Psoas muscle (tissue), 8 donors: ENCODE data around the gene IDS. TPM values are rescaled to one million over a fixed set of nuclear protein-coding genes. Genes with fewer than 3 reads are reported as not detected.
A peak's percentile ranks its signal among the peaks of the same experiment; 100 is the strongest.

ENCODE experiments used
- ATAC-seq, 4 donors: fragments of 200-7000 bp; cut with Tn5 transposase; one replicate each; pipeline ENCODE4 v1.9.1; 2020; ENCODE audit warnings: moderate library complexity in 3 of 4, mild to moderate bottlenecking in 2 of 4
- DNase-seq, 2 donors: peaks; one replicate each; pipeline ENCODE4 v3.0.0-alpha.2; 2020
- H3K27ac ChIP-seq: fragments of 200-600 bp; one replicate; pipeline ENCODE4 v1.8.0; 2022
- H3K27me3 ChIP-seq, 3 donors: fragments of 200-600 bp in 1 of 3; one replicate each; pipeline versions ENCODE4 v1.6.1 to v1.8.0; 2013 to 2022; ENCODE audit warnings: low read length in 2 of 3, mild to moderate bottlenecking in 2 of 3, moderate library complexity in 1 of 3; ENCODE audit not compliant: insufficient read depth in 3 of 3
- H3K36me3 ChIP-seq, 2 donors: fragments of 200-600 bp in 1 of 2; one replicate each; pipeline versions ENCODE4 v1.6.1 to v1.8.0; 2013 to 2022; ENCODE audit warnings: low read depth in 1 of 2, mild to moderate bottlenecking in 1 of 2, moderate library complexity in 1 of 2; ENCODE audit not compliant: insufficient read depth in 1 of 2
- H3K4me1 ChIP-seq: fragments of 200-600 bp; one replicate; pipeline ENCODE4 v1.8.0; 2022
- H3K4me3 ChIP-seq: fragments of 200-600 bp; one replicate; pipeline ENCODE4 v1.8.0; 2022; ENCODE audit warnings: mild to moderate bottlenecking
- H3K9me3 ChIP-seq: fragments of 200-600 bp; one replicate; pipeline ENCODE4 v1.8.0; 2022
- WGBS, 3 donors: extraction: QIAGEN DNeasy Blood & Tissue Kit; methylation state at CpG; one replicate each; pipeline versions ENCODE4 v1.1.6 to v1.1.7; 2013; 5-methylcytosine and 5-hydroxymethylcytosine counted together
- intact Hi-C, 2 donors: fragments of 100-400 bp; cut with DNase I; formaldehyde crosslinking; loops; one replicate each; pipeline versions ENCODE4 v1.11.0 to v1.14.2; 2022
- polyA plus RNA-seq, 3 donors: library from polyadenylated mRNA; stranded (reverse); fragments of 200-250 nt; gene quantifications; one replicate each; pipeline ENCODE4 v1.2.3, GENCODE V29; 2013
- total RNA-seq, 4 donors: library from RNA; stranded (reverse); fragmentation: NEBNext Ultra II Directional in 2 of 4; extraction: Animal tissue kit (Norgen Biotek cat#: 25700) in 2 of 4; gene quantifications; one replicate each; pipeline versions ENCODE4 v1.2.1 to v1.2.4, GENCODE V29; 2021 to 2023
- TF ChIP-seq, protein P1 (sequence below): fragments of 200-600 bp; IDR thresholded peaks from one replicate; pipeline ENCODE4 v1.8.0; 2022; ENCODE audit warnings: antibody characterized with exemption
- donor health status: healthy with polysubstance abuse.
- donor health status: DM: no; HTN: no; CAD: no; lungs with moderate emphysema.
- donor health status: Bipolar disorder and iron deficiency.
- donor health status: healthy.
- donor health status: DM: yes; HTN: yes; CAD: no.
- donor health status: DM: no; HTN: no; CAD: no.
- donor health status: DM: no; HTN: no; CAD: no.
- donor health status: DM: yes; HTN: yes; CAD: no.

The IDS gene
- total and polyA plus RNA-seq, 7 donors, result 11.8 to 37.6 (median 31.2) TPM

DNA sequence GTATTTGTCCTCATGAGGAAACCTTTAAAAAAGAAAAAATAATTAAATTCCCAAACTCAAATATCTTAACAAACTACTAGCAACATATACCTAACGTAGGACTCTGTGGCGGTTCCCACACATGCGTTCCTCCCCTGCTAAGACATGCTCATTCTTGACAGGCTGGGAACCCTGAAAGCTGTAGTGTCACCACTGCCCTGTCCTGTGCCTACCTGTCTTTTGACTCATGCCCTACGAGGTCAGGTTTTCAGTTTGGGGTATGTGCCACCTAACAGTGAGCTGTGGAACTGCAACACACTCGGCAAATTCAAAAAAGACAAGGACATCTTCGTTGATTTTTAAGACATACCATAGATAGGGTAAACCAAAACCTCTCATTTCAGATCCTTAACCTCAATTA is 17.8 kb downstream of the IDS start:
- intact Hi-C loops, result no loop called here
- DNase-seq (no peak), ATAC-seq (peak; percentile 49 to 67 (median 52))
- TF ChIP-seq, protein P1, sequence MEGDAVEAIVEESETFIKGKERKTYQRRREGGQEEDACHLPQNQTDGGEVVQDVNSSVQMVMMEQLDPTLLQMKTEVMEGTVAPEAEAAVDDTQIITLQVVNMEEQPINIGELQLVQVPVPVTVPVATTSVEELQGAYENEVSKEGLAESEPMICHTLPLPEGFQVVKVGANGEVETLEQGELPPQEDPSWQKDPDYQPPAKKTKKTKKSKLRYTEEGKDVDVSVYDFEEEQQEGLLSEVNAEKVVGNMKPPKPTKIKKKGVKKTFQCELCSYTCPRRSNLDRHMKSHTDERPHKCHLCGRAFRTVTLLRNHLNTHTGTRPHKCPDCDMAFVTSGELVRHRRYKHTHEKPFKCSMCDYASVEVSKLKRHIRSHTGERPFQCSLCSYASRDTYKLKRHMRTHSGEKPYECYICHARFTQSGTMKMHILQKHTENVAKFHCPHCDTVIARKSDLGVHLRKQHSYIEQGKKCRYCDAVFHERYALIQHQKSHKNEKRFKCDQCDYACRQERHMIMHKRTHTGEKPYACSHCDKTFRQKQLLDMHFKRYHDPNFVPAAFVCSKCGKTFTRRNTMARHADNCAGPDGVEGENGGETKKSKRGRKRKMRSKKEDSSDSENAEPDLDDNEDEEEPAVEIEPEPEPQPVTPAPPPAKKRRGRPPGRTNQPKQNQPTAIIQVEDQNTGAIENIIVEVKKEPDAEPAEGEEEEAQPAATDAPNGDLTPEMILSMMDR, result no peak
- WGBS, 3 donors, result 68 to 94% (median 86%) methylated on average over 6 of the region's 6 CpGs
- Histone ChIP-seq H3K27me3 (no peaks in the 10 kb centered on the region), H3K27ac (no peak overlapping the region), H3K9me3 (no peaks in the 10 kb centered on the region), H3K36me3 (peaks cover 0 to 67% of the 10 kb centered on the region in 2 donors), H3K4me1 (no peaks in the 10 kb centered on the region), H3K4me3 (no peak overlapping the region)

DNA sequence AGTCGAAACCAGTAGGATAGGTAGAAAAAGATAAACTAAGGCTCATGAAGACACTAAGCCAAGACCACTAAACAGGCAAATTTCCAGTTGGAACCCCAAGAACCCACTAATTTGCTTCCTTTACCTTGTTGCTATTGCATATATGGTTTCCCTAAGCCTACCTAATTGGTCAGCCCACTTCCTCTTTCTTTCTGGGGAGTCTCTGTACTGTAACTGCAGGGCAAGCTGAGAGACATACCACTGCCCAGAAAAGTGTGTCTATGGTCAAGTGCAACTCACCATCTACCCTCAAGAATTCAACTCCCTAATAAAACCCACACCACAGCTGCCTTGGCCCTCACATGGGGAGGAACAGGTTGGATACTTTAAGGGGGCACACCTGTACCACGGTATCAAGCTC is 28.6 kb downstream of the IDS start:
- TF ChIP-seq, protein P1, result no peak
- Histone ChIP-seq H3K27me3 (no peaks in the 10 kb centered on the region), H3K4me1 (no peaks in the 10 kb centered on the region), H3K4me3 (no peak overlapping the region), H3K36me3 (peaks cover 0 to 7% of the 10 kb centered on the region in 2 donors), H3K9me3 (no peaks in the 10 kb centered on the region), H3K27ac (no peak overlapping the region)
- intact Hi-C loops, result loop anchor here (10.0 kb wide), 2 partner anchors 1342 to 1432 kb away; no protein-coding TSS in a partner anchor
- 65 to 97% (median 93%) methylated on average over 2 of the region's 2 CpGs for WGBS, 3 donors
- ATAC-seq (no peak), DNase-seq (no peak)

DNA sequence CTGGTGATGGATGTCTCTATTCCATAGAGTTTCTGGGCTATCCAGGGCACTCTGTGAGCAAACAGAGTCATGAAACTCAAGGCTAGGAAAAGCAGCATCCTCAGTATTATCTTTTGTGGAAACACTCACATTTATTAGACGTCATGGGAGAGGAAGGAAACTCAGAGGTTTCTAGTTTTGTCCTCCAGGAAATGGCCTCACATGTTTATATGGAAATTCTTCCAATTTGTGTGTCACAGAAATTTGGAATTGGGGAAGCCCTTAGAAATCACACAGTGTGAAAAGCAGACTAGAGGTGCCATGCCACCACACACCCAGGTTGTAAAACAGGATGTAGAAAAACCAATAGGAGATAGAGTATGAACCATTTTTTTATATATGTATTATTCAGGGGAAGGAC is 31.1 kb downstream of the IDS start:
- TF ChIP-seq, protein P1, result no peak
- intact Hi-C loops, result loop anchor here (5.0 to 10.0 kb wide), 3 partner anchors 1339 to 1429 kb away; no protein-coding TSS in a partner anchor
- WGBS, 3 donors, result 23 to 86% (median 35%) methylated on average over 1 of the region's 1 CpG

DNA sequence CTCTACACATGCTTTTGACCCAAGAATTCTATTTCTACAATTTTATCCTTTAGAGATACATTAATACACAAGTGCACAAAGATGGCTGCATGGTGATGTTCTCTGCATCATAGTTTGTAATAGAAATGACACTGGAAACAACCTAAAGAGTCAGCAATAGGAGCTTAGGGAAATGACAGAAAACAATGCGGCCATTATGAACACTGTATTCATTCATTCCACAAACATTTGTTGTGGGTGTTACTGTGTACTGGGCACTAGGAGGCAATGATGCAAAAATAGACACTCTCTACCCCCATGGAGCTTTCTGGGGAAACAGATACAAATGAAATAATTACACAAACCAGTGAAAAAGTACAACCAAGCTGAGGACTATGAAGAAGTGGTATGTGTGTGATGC is 32.0 kb downstream of the IDS start:
- Histone ChIP-seq H3K9me3 (no peaks in the 10 kb centered on the region), H3K4me1 (no peaks in the 10 kb centered on the region), H3K36me3 (no peaks in the 10 kb centered on the region), H3K27me3 (no peaks in the 10 kb centered on the region), H3K27ac (no peak overlapping the region), H3K4me3 (no peak overlapping the region)
- WGBS, 3 donors, result 68 to 93% (median 73%) methylated on average over 1 of the region's 1 CpG
- TF ChIP-seq, protein P1, result no peak
- DNase-seq (no peak), ATAC-seq (no peak)
- intact Hi-C loops, result loop anchor here (5.0 to 10.0 kb wide), 3 partner anchors 1338 to 1428 kb away; no protein-coding TSS in a partner anchor

More for the DNA sequence above, 31.1 kb downstream of the IDS start:
- Histone ChIP-seq H3K9me3 (no peaks in the 10 kb centered on the region), H3K4me3 (no peak overlapping the region), H3K4me1 (no peaks in the 10 kb centered on the region), H3K27me3 (no peaks in the 10 kb centered on the region), H3K27ac (no peak overlapping the region), H3K36me3 (no peaks in the 10 kb centered on the region)
- no peak for DNase-seq
- no peak for ATAC-seq

DNA sequence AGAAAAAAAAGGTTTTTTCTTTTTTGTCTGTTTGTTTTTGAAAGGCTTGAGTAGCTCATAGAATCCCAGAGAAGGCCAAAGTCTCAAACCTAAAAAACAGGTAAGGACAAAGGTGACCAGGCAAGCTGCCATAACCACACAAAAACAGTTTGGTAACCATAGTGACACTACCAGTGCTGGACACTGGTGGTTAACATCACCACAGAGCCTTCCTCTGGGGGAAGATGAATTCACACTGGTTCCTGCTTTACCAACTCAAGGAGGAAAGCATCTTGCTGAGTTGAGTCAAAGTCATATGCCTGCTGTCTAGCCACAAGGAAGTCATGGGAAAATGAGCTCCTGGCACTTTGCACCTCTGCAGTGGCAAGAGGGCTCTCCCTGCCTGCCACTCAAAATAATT is 32.5 kb downstream of the IDS start:
- Histone ChIP-seq H3K27ac (no peak overlapping the region), H3K4me3 (no peak overlapping the region), H3K4me1 (no peaks in the 10 kb centered on the region), H3K27me3 (no peaks in the 10 kb centered on the region), H3K36me3 (no peaks in the 10 kb centered on the region), H3K9me3 (no peaks in the 10 kb centered on the region)
- TF ChIP-seq, protein P1, result no peak
- intact Hi-C loops, result loop anchor here (5.0 to 10.0 kb wide), 3 partner anchors 1338 to 1428 kb away; no protein-coding TSS in a partner anchor
- DNase-seq (no peak), ATAC-seq (no peak)
